WTC11 (cell line): Measurements from ENCODE around the gene UBAC2.

Source experiments
- FOXK1 ChIP-seq: sonication (generic); formaldehyde crosslinking; IDR thresholded peaks from 2 replicates; pipeline ENCODE4 v1.8.0; 2022; ENCODE audit warnings: mild to moderate bottlenecking, moderate library complexity, missing genetic modification reagents
- NR2C2 ChIP-seq: sonication (generic); formaldehyde crosslinking; IDR thresholded peaks from 2 replicates; pipeline ENCODE4 v1.8.0; 2022; ENCODE audit warnings: mild to moderate bottlenecking, missing genetic modification reagents
- RELA ChIP-seq: sonication (generic); formaldehyde crosslinking; IDR thresholded peaks from 2 replicates; pipeline ENCODE4 v1.8.1; 2022; ENCODE audit warnings: missing genetic modification reagents, mild to moderate bottlenecking, borderline replicate concordance
- TCF7 ChIP-seq: sonication (generic); formaldehyde crosslinking; IDR thresholded peaks from 2 replicates; pipeline ENCODE4 v1.8.0; 2022; ENCODE audit warnings: mild to moderate bottlenecking, low read depth, missing genetic modification reagents, moderate library complexity
- TP53 ChIP-seq: sonication (generic); formaldehyde crosslinking; IDR thresholded peaks from 2 replicates; pipeline ENCODE4 v1.8.1; 2023; ENCODE audit warnings: mild to moderate bottlenecking, missing genetic modification reagents
- ZBTB21 ChIP-seq: sonication (generic); formaldehyde crosslinking; IDR thresholded peaks from 2 replicates; pipeline ENCODE4 v1.8.1; 2023; ENCODE audit warnings: mild to moderate bottlenecking, missing genetic modification reagents, borderline replicate concordance
- ZNF423 ChIP-seq: fragments of 250-450 bp; sonication (Bioruptor Pico); IDR thresholded peaks from 2 replicates; pipeline ENCODE4 v2.1.2; 2022; ENCODE audit warnings: mild to moderate bottlenecking, moderate library complexity
- TF ChIP-seq, protein P1 (sequence below): fragments of 200-600 bp; IDR thresholded peaks from 2 replicates; pipeline ENCODE4 v1.8.0; 2022; ENCODE audit warnings: antibody characterized with exemption
- TF ChIP-seq, protein P2 (sequence below): sonication (generic); formaldehyde crosslinking; IDR thresholded peaks from 2 replicates; pipeline ENCODE4 v1.8.0; 2022; ENCODE audit warnings: mild to moderate bottlenecking, missing genetic modification reagents

DNA sequence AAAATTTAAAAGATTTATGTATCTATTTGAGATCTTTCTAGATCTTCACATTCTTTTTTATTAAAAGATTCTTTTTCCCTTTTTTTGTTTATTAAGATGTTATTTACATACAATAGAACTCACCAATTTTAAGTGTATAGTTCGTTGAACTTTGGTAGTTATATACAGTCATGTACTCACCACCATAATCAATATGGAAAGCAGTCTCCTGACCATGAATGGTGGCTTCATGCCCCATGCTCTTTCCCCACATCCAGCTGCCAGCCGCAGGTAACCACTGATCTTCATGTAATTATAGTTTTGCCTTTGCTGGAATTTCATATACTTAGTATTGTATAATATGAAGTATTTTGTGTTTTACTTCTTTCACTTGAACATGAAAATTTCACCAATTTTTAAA, 127.1 kb downstream of the UBAC2 start:
- TF ChIP-seq NR2C2 (CRISPR knock-in tag) (no peak), ZNF423 (CRISPR knock-in tag) (no peak), ZBTB21 (CRISPR knock-in tag) (no peak), RELA (CRISPR knock-in tag) (no peak), TP53 (no peak), FOXK1 (no peak), TCF7 (CRISPR knock-in tag) (no peak)
- TF ChIP-seq, protein P1, sequence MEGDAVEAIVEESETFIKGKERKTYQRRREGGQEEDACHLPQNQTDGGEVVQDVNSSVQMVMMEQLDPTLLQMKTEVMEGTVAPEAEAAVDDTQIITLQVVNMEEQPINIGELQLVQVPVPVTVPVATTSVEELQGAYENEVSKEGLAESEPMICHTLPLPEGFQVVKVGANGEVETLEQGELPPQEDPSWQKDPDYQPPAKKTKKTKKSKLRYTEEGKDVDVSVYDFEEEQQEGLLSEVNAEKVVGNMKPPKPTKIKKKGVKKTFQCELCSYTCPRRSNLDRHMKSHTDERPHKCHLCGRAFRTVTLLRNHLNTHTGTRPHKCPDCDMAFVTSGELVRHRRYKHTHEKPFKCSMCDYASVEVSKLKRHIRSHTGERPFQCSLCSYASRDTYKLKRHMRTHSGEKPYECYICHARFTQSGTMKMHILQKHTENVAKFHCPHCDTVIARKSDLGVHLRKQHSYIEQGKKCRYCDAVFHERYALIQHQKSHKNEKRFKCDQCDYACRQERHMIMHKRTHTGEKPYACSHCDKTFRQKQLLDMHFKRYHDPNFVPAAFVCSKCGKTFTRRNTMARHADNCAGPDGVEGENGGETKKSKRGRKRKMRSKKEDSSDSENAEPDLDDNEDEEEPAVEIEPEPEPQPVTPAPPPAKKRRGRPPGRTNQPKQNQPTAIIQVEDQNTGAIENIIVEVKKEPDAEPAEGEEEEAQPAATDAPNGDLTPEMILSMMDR = no peak
- TF ChIP-seq, protein P2, sequence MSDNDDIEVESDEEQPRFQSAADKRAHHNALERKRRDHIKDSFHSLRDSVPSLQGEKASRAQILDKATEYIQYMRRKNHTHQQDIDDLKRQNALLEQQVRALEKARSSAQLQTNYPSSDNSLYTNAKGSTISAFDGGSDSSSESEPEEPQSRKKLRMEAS (CRISPR knock-in tag) = no peak
